Embryonic facial prominence (tissue), 1 donor: ENCODE results near the gene GRIK1.

ENCODE experiments used
- DNase-seq: peaks from one replicate; pipeline ENCODE4 v3.0.0-alpha.2; 2016; ENCODE audit errors: extremely low spot score

GRIK1 gene

DNA sequence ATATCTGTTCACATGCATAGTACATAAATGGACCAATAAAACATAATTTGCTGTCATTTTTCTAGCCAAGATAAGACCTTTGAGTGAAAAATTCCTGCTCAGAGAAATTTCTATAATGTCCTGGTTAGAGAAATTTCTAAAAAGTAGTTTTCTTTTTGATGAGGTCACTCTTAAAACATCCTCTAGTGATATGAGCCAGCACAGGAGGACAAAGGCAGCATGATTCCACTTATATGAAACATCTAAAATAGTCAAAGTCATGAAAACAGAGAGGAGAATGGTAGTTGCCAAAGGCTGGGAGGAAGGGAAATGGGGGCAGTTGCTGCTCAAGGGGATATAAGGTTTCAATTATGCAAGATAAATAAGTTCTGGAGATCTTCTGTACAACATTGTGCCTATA, 401.7 kb downstream of the GRIK1 start:
- DNase-seq: no peak

DNA sequence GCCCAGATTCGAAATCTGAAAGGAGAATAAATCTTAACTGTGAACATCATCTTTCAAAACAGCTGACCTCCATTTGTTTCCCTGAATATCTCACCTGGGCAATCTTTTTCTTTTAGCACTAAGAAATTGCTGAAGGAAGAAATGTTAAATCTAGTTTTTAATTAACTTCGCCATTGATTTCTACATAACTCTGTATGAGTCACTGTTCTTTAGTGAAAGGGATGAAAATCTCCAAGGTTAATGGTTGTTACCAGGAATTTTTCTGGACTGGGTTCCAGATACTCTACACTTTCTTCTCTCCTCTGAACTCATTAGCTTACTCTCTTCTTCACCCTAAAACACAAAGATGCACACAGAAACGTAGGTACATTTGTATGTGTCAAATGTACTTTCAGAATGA, 405.3 kb downstream of the GRIK1 start:
- no peak for DNase-seq

- no peak for DNase-seq
These were observed 410.7 kb downstream of the GRIK1 start for GRCh38 chr21:29529139-29529538.

DNA sequence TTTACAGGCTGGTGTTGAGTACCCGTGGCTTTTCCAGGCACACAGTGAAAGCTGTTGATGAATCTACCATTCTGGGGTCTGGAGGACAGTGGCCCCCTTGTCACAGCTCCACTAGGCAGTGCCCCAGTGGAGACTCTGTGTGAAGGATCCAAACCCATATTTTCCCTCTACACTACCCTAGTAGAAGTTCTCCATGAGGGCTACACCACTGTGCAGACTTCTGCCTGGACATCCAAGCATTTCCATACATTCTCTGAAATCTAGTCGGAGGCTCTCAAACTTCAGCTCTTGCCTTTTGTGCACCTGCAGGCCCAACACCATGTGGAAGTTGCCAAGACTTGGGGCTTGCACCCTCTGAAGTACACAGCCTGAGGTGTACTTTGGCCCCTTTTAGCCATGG, 413.3 kb downstream of the GRIK1 start:
- DNase-seq: no peak

DNA sequence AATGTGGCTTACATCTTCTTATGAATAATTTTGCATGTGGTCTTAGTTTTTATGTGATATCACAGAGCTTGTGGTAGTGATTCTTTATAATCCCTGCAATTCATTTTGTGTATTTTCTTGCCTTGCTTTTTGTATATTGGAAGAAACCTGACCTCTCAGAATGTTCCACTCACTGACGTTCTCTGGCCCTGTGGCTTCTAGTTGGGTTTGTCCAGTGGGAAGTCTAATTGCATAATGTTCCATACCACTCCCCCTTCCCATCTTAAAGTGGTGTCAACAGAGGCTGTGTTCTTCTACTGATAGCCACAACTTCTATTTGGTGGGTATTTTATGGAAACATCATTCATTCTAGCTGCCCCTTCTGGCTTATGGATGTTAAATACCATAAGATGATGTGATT, 415.7 kb downstream of the GRIK1 start:
- DNase-seq: no peak

- DNase-seq: no peak
These were observed 416.1 kb downstream of the GRIK1 start for GRCh38 chr21:29523646-29524045.

GRCh38 chr21:29521872-29522271, 417.9 kb downstream of the GRIK1 start:
- no peak for DNase-seq

GRCh38 chr21:29520171-29520570, 419.6 kb downstream of the GRIK1 start:
- DNase-seq: no peak

GRCh38 chr21:29514652-29515247, 425.0 kb downstream of the GRIK1 start:
- DNase-seq: no peak

- DNase-seq: no peak
These were observed 426.3 kb downstream of the GRIK1 start for GRCh38 chr21:29513535-29513934.

DNA sequence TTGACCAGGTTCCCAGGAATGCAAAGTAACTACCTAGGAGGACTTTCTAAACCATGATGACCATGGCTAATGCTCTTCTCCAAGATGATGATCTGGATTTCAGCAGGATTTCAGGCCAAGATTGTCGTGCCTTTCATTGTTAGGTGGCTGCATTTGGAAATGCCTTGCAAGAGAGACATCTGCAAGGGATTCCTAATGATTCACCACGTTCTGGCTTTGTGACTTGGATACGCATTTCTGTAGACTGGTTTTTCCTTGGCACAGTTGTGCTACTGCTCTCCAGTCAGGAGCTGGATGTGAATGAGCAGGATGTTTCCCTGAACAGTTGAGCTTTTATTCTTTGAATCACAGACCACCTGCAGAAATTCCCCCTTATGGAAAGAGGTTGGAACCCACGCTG, 428.7 kb downstream of the GRIK1 start:
- no peak for DNase-seq

DNA sequence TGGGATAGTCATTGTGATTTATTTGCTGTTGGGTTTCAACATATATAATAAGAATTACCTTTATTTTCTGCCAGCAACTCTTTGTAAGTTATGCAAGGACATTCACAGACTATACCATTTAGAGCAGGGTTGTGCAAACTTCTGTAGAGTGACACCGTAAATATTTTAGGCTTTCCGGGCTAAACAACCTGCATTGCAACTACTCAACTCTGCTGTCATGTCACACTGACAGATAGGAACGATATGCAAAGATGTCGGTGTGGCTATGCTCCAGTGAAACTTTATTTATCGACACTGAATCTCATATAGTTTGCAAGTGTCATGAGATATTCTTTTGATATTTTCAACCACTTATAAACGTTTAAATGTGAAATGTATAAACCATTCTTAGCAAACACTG, 430.7 kb downstream of the GRIK1 start:
- no peak for DNase-seq

- DNase-seq: no peak
These were observed 431.5 kb downstream of the GRIK1 start for GRCh38 chr21:29508301-29508700.

DNA sequence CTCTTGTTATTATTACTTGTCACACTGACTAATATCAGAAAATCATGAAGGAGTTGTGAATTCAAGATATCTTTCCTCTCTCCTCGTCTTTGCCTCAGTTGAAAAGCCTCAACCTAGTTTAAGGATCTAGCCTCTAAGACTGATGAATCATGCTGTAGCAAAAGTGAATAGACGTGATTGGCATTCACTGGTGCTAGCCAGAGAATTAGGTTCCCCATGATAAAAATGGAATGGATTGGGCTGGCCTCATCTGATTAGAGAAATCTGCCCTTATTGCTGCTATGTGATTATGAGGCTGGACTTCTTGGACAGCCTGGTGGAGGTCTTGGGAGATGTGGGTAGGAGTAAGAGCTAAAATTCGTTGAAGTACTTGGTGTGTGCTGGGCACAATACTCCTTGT, 432.8 kb downstream of the GRIK1 start:
- no peak for DNase-seq

- no peak for DNase-seq
These were observed 433.6 kb downstream of the GRIK1 start for GRCh38 chr21:29506214-29506613.

- DNase-seq: no peak
These were observed 435.0 kb downstream of the GRIK1 start for GRCh38 chr21:29504751-29505321.

GRCh38 chr21:29501451-29501850, 438.3 kb downstream of the GRIK1 start:
- no peak for DNase-seq

GRCh38 chr21:29499734-29500343, 440.0 kb downstream of the GRIK1 start:
- no peak for DNase-seq

- no peak for DNase-seq
These were observed 440.6 kb downstream of the GRIK1 start for GRCh38 chr21:29499229-29499628.

- no peak for DNase-seq
These were observed 443.5 kb downstream of the GRIK1 start for GRCh38 chr21:29496337-29496736.

DNA sequence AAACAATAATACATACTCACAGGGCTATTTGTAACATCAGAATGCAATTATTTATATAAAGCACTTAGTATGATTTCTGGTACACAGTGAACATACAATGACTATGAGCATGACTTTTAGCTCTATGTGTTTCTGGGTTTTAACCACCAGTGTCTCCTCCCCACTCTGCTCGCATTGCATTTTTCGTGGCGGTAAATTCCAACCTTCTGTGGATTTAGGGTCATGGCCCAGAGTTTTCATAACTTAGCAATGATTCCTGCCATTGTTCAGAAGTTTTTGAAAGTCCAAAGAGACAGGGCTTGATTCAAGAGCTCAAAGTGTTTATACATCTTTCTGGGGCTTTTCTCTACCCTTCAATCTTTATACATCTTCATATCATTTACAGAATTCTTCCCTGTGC, 449.8 kb downstream of the GRIK1 start:
- no peak for DNase-seq

GRCh38 chr21:29487154-29487553, 452.6 kb downstream of the GRIK1 start:
- DNase-seq: no peak
